HG03469 (cell line): Measurements from ENCODE around the gene LMO7.
"Not testable (repeated sequence)": the region's sequence is repeated elsewhere in the genome, so short reads cannot be mapped to it uniquely, and the experiment has no call there.

ENCODE experiments used
- ATAC-seq: cut with Tn5 transposase; IDR thresholded peaks from one replicate; pipeline ENCODE4 v1.9.1; 2021; ENCODE audit warnings: mild to moderate bottlenecking, moderate library complexity, moderate number of reproducible peaks; ENCODE audit not compliant: unreplicated experiment

The LMO7 gene

DNA sequence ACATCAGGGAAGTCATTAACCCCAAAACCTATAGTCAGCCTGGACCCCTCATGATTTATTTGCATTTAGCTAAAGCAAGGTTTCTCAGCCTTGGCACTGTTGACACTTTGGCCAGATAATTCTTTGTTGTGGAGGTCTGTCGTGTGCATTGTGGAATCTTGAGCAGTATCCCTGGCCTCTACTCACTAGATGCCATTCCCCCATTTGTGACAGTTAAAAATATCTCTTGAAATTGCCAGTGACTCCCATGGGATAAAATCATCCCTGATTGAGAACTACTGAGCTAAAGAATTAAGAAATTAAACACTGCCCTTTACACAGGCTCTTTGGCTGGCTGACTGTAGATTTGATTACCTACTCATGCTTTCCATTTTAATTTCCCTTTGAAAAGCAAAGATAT, 102.7 kb downstream of the LMO7 start:
- no peak for ATAC-seq

DNA sequence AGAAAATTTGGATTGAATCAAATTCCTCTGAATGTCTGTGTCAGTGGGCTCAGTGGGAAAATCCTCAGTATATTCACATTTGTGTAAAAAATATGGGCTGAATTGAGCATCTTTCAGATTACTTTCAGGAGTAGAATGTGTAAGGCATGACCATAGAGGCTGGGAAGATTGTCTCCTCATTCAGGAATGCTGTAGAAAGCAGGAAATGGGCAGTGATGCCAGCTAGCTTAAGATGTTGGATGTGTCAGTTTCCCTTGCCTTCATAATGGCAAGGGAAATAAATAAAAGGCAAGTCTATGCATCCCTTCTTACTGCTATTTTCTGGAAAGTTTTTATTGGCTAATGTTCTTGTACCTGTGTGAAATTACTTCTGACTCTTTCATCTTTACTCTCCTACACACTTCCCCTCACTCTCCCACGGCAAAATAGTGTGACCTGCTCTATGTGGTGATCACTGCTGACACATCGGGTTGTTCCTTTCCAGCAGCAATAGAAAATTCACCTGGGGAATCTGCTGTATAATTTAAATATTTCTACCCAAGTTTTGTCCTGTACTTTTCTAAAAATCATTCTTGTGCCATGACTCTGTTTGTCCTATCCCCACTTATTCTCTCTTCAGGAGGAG, 103.2 kb downstream of the LMO7 start:
- no peak for ATAC-seq

DNA sequence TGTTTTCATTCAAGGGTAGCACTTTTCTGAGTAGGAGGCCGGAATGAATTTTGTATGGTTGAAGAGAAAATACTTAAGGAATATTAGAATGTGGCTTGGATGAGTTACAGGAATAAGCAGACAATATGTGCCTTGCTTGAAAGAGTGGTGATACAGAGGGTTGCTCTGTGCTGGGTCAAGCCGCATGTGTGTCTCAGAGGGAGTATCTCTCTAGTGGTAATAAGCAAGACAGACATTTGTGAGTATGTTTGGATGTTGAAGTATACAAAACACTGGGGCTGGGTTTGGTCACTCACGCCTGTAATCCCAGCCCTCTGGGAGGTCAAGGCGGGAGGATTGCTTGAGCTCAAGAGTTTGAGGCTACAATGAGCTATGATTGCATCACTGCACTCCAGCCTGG, 103.9 kb downstream of the LMO7 start:
- no peak for ATAC-seq

DNA sequence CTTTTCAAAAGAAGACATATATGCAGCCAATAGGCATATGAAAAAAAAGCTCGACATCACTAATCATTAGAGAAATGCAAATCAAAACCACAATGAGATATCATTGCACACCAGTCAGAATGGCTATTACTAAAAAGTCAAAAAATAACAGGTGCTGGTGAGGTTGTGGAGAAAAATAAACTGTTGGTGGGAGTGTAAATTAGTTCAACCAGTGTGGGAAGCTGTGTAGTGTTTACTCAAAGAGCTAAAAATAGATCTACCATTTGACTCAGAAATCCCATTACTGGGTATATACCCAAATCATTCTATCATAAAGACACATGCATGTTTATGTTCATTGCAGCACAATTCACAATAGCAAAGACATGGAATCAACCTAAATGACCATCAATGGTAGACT, 106.9 kb downstream of the LMO7 start:
- not testable (repeated sequence) for ATAC-seq

DNA sequence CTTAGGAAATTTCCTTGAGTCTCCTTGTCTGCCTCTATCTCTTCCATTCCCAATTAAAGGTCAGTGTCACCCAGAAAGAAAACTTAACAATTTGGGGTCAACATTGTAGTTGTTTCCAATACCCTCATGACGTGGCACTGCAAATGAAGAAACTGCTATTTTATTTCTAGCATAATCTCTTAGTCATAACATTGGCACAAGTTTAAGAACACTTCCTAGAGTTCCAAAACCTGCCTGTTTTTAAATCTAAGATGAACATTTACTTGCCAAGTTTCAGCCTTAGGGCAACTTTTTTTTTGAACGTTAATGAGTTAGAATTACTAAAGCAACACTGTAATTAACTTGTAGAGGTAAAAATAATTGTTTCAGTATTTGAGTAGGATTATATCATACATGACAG, 108.0 kb downstream of the LMO7 start:
- no peak for ATAC-seq

DNA sequence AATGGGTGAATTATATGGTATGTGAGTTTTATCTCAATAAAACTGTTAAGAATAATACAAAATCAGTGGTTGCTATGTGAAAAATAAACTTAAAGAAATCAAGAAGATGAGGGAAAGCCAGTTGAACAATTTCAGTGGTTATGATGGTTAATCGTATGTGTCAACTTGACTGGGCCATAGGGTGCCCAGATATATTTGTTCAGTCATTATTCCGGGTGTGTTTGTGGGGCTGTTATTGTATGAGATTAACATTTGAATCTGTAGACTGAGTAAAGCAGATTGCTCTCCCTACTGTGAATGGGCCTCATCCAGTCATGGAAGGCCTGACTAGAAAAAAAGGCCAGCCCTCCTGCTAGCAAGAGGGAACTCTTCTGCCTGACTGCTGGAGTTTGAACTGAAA, 109.3 kb downstream of the LMO7 start:
- no peak for ATAC-seq

DNA sequence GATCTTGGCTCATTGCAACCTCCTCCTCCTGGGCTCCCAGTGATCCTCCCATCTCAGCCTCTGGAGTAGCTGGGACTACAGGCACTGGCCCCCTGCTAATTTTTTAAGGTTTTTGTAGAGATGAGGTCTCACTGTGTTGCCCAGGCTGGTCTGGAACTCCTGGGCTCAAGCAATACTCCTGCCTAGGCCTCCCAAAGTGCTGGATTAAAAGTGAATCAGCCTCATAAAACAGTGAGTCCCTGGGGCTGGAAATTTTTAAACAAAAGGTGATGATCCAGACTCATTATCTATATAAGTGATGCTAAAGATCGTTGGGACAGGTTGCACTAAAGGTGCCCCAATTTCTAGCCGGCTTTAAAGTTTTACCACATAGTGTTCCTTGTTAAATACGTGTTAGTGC, 112.7 kb downstream of the LMO7 start:
- ATAC-seq = no peak

DNA sequence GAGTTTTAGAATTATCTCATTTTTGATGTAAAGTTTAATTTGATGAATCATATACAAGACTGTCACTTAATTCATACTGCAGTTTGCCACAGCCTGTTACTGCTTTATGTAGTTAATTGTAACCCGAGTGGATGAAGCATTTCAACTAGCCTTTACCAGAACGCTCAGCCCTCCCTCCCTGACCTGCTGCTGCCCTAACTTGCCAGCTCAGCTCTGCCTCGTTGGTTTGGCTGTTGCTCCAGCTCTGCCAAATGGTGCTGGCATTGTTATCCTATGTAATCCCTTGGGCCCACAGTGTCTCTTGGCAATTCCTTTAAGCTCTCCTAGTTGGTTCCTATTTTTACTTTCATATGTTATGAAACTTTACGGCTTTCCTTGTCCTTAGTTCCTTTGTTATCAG, 113.3 kb downstream of the LMO7 start:
- no peak for ATAC-seq

DNA sequence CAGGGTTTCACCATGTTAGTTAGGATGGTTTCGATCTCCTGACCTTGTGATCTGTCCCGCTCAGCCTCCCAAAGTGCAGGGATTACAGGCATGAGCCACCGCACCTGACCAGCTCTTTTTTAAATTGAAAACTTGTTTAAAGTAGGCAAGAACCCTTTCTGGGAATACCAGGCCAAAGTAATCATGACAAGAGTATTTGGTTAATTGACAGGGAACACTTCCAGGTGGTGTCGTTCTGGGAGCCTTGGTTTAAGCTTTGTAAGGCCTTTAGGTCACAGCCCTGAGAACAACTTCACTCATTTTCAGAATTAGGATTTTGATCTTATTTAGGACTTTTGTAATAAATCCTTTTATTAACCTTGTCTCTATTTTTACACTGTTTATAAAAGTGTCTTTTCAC, 115.2 kb downstream of the LMO7 start:
- ATAC-seq = no peak

DNA sequence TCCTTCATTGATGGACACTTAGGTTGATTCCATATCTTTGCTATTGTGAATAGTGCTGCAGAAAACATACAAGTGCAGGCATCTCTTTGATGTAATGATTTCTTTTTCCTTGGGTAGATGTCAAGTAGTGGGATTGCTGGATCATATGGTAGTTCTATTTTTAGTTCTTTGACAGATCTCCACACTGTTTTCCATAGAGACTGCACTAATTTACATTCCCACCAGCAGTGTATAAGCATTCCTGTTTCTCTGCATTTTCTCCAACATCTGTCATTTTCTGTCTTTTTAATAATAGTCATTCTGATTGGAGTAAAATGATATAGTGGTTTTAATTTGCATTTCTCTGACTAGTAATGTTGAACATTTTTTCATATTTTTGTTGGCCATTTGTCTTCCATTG, 116.7 kb downstream of the LMO7 start:
- no peak for ATAC-seq

DNA sequence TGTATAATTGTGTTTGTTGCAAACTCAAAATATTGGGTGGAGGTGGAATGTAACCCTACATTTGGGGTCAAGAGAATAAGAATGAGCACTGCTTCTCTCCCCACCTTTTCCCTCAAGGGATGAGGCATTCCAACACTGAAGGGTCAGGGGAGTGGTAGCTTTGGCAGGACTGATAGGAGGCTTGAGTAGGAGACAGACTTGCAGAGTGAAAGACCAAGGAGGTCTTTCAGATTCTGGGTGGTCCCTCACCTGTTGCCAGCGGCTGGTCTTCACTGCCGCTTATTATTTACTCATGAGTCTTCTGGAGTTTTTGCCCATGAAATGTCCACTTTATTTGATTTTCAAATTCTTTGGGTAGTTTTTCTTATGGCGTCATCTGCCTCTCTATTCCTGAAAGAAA, 118.8 kb downstream of the LMO7 start:
- ATAC-seq = no peak

DNA sequence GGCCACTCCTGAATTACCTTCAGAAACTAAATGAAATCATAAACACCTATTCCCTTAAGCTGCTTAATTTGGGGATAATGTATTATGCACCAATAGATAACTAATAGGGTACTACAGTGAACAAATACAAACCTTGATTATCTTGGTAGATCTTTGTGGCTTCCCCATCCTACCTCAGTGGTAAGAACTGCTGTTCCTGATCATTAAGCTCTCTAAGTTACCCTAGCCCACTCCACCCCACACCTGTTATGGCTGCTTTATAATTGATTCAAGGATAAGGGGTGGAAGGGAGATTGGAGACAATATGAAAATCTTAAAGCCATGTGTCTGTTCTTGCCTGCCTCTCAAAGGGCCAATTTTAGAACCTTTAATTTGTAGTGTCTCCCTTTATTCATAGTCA, 121.2 kb downstream of the LMO7 start:
- ATAC-seq = no peak

DNA sequence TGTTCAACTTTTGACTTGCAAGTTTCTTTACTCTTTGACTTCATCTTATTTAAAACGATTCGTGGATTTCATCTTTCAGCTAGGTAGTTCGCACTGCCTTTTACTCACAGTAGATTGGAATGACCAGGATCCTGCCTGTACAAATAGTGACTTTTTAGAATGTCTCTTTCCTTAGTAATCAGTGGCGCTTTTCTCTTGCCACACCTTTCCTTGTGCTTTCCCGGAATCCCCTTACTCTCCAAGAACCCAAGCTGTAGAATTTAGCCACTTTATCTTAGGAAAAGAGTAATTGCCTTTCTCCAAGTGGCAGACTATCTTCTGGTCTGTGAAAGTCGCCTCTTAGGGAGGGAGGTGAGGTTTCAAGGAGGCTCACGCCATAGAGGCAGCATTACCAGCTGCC, 123.4 kb downstream of the LMO7 start:
- no peak for ATAC-seq

DNA sequence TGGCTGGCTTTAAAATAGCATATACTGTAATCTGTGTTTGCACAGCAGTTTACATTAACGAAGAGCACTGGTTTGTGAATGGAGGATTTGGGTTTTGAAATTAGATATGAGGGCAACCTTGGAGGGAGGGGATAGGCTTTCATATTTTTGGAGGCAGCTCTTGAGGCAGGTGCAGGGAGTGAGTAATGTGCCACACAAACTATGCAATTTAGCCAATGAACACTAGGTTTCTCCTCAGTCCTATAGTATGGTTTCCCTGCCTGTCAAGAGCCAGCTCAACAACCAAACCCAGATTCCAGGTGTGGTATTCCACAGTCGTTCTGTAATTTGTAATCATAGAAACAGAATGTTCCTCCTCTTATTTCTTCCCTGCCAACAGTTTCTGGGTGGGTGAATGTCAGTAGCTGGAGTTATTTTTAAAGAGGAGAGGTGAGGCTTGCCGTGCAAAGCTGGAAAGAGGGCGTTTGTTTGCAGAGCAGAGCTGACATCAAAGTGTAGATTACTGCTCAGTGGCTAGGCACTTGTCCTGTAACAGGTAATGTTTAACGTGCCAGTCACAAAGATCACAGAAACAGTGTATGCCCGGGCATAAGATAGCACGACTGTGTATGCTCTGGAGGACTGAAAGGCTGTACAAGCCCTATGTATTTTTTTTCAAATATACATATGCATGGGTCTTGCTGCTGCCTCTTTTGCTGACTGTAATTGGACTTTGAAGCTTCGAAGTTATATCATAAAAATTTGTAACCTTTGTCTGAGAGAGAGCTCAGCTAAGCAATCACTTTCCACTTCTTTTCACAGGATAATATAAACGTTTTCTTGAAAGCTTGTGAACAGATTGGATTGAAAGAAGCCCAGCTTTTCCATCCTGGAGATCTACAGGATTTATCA, 124.2 kb downstream of the LMO7 start:
- ATAC-seq = no peak

DNA sequence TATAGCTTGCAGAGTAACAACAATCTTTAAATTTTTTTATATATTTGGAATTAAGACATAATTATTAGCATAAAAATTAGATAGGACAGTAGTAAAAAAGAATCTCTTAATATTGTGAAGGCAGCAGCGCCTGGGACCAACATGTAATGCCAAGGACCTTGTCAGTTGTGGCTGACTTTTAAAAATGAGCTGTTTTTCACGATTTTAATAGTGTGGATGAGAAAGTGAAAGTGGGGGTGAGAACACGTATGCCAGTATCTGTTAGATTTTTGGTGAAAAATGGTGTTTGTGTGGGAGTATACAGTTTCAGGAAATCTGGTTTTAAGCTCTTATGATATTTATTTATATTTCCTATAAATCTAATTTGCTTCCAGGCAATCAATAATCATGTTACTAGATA, 125.2 kb downstream of the LMO7 start:
- ATAC-seq = peak; percentile 20

DNA sequence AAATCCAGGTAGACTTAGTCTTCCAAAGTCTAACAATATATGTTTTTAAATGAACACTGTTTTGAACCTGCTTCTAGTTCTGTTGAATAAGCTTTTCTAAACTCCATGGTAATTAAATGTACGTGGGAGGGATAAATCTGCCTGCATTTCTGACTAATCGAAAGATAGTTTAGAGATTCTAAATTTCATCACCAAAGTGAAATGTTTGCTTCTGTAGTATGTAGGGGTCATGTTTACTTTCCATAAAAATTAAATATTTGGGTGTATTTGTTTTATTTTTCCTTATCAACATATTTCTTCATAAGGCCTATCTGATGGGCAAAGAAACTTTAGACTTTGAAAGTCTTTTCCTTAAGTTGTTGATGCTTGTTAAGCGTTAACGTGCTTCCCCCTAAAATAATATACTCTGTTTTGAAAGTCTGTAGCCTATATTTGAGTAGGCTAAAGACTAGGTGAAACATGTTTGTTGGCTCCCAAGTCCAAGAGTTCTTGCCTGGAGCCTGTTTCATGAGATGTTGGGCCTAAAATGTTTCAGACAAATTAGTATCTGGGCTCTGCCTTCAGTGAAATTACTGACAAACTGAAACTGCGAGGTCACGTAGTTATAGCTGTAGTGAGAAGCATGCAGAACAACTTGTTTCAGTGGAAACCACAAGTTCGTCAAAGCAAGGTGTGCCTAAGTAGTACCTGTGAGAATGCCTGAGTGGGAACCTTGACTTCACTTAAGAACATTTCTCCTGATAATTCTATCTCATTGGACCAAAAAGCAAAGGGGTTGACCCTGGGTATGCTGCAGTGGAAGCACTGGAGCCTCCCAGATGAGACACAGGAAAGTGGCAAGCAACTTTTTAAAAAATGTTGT, 126.2 kb downstream of the LMO7 start:
- ATAC-seq = peak; percentile 95

DNA sequence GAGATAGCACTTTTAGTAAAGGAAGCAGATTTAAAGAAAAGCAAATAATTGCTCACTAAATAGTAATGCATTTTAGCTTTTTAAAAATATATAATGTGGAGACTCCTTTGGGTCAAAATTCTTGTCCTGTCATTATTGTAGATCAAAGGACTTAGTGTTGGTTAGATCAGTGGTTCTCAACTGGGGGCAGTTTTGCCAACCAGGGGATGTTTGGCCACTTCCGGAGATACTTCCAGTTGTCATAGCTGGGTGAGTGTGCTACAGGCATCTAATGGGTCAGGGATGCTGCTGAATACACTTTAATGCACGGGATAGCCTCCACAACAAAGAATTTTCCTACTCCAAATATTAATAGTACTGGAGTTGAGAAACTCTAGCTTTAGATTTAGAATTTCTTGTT, 126.8 kb downstream of the LMO7 start:
- no peak for ATAC-seq

DNA sequence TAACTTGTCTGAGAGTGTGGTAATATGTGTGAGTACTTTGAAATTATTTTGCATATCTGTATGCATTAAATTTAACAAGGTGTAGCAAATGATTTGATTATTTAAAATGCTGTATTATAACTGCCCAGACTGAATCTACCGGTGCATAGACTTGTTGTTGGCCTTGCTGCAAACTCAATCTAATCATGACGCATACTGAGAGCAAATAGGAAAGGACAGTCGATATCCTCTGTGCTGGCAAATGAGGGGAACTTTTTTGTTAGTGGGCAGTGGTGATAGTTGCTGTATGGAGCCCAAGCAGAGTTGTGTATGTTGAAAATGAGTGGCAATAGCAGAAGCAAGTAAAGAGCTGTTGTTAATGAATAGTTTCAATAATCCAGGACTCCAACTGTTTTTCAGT, 127.4 kb downstream of the LMO7 start:
- no peak for ATAC-seq

DNA sequence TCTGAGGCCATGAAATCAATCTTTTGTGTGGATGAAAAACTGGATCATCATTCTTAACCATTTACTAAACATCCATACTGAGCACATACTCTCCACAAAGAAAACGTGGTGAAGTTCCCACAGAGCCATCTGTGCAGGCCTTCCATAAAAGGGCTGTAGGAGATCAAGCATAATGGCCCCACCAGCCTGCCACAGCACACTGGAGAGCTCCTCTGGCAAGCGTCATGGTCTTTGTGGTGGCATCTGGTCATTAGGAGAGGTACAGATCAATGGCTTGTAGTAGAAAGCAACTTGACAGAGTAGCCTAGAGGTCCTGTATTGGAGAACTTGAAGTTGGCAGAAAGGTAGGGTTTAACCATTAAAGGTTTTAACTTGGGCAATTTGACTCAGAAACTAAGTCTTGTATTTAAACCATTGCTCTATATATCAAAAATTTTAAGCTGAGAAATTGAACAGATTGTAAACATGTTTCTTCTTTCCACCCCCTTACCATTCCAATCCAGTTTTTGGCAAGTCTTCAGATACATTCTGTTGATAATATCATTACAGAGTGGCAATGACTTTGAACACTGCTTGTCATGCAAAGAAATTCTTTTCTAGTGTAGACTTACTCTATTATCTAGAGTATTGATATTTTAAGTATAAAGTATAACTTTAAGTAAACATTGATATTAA, 128.3 kb downstream of the LMO7 start:
- ATAC-seq = no peak

DNA sequence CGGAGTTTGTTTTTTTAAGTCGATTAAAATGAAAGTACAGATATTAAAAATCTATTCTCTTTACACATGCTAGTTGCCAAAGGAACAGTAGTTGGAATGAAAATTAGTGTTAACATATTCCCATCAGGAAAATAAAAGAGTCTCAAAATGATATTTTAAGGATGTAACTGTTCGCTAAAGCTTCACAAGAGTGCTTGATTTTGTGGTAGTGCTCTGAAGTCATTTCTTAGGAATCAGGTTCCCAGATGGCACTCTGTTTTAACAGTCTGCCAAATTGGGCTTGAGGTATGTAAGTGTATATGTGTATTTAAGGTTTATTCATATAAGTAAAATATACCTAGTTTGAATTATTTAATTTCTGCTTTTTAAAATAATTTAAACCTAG, 128.8 kb downstream of the LMO7 start:
- ATAC-seq = no peak

DNA sequence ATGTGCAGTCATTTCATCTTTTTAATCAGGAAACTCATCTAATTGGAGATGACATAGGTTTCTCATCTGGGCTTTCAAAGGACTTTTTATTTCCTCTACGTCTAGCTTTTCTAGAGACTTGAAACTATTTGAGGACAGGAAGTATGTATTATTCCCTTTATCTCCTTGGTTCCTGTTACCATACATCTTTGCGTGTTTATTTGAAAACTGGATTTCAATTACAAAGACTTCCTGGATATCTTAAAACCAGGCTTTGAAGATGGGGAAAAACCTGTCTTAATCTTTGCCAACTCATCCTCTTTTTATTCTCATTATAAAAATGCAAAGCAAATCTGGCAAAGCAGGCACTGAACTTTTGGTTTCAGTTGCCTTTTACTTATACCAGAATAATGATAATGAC, 130.5 kb downstream of the LMO7 start:
- ATAC-seq = no peak
